HG03571 (cell line): Measurements from ENCODE around the gene SYVN1.
"Not testable (repeated sequence)": the region's sequence is repeated elsewhere in the genome, so short reads cannot be mapped to it uniquely, and the experiment has no call there.

Source experiments
- ATAC-seq: cut with Tn5 transposase; IDR thresholded peaks from one replicate; pipeline ENCODE4 v1.9.1; 2021; ENCODE audit not compliant: unreplicated experiment

The SYVN1 gene

DNA sequence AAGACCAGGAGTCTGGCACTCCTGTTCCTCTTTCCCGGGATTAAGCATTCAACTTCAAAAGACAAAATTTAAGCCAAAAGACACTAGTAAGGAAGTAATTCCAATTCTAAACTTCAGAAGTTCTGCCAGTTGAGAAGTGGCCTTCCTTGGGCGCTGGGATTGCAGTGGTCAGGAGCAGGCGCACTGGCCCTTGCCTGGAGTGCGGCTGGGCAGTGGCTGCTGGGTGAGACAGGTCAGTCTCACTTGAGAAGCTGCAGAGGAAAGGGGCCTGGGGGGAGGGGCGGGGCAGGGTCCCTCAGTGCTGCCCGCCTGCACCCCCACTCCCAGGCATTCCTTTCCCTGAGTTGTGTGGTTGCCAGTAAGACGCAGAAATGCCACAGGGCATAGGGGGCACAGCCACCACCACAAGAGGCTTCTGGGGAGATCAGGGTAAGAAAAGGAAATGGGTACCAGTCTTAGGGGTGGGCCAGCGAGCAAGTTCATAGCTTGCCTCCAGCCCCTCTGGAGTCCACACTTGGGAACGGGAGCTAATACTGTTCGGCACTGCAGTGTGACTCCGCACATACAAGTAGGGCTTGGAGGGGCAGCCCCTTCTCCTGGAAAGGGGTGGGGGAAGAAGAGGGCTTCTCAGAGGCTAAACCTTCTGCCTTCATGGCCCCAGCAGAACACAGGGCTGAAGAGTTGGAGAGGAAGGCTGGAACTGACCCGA lies 6.7 kb downstream of the SYVN1 start:
- ATAC-seq = no peak

DNA sequence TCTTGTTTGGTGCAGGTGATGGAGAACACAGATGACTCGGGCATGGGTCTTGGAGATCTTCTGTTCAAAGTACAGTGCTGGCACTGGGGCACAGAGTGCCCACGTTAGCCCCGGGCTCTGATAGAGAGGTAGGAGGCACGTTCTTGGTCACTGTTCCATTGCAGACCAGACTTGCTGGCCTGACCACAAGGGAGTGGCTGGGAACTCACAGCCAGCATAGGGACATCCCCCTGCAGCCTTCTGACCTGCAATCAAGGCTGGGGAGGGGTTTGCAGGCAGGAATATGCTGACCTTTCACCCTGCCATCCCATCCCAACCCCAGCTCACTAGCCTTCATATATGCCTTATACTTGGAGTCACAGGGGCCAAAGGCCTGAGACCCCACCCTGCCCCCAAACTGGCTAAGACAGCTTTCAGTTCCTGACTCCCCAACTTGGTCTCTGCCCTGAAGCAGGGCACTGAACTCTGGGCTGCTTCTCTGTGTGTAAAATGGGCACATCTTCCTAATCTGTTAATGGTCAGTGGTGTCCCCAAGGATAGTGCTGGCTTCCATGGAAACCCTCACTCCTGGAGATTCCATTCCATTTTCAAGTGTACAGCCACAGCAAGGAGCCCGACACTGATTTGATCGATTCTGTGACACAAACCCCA lies 7.6 kb downstream of the SYVN1 start:
- no peak for ATAC-seq

DNA sequence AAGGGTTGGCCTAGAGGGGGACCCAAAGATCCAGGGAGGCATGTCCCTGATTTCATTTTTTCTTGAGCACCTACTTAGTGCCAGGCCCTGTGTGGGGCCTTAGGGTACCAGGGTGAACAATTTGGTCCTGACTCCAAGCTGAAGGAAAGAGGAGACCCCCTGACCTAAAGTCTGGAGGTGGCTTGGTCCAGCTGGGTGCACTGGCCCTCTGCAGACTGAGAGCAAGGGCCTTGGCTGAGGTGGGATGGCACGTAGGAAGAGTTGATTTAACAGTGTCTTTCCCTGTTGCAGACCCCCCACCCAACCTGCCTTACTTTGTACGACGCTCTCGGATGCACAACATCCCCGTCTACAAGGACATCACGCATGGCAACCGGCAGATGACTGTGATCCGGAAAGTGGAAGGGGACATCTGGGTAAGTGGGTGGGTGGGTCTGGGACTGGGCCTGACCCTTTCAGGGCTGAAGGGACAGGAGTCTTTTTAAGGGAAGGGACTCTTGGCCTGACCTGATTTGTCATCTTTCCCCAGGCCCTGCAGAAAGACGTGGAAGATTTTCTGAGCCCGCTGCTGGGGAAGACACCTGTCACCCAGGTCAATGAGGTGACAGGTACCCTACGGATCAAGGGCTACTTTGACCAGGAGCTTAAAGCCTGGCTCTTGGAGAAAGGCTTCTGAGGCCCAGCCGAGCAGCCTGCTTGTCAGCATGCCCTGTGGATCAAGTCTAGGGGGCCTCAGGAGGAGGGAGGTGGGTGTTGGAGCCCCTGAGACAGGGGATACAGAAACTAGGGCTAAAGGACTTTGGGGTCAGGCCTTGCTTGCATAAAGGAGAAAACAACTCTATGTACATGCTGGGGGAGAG lies 8.9 kb downstream of the SYVN1 start:
- no peak for ATAC-seq

DNA sequence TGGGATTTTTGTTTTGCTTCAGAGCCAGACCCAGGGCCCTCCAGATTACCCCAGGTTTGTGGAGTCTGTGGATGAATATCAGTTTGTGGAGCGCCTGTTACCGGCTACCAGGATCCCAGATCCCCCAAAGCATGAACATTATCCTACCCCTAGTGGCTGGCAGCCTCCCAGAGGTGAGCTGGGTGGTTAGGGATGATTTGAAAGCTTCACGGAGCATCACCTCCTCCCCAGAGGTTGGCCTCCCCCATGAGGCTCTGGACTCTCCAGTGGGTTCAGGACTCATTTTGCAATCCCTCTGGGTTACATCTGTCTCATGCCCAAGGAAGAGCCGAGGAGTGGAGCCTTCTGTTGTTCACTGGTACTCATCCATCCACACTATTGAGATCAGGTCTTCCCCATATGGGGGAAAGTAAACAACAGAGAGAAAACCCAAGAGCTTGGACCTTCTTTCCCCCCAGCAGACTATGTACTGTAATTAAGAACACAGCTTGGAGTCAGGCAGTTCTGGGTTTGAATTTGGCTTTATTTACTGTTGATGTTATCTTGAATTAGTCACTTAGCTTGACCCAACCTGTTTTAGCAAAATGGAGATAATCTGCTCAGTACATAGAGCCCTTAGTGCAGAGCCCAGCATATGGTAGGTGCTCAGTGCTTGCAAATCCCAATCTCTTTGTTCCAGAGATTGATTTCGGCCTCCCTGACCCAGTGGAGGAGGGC lies 9.7 kb downstream of the SYVN1 start:
- no peak for ATAC-seq

DNA sequence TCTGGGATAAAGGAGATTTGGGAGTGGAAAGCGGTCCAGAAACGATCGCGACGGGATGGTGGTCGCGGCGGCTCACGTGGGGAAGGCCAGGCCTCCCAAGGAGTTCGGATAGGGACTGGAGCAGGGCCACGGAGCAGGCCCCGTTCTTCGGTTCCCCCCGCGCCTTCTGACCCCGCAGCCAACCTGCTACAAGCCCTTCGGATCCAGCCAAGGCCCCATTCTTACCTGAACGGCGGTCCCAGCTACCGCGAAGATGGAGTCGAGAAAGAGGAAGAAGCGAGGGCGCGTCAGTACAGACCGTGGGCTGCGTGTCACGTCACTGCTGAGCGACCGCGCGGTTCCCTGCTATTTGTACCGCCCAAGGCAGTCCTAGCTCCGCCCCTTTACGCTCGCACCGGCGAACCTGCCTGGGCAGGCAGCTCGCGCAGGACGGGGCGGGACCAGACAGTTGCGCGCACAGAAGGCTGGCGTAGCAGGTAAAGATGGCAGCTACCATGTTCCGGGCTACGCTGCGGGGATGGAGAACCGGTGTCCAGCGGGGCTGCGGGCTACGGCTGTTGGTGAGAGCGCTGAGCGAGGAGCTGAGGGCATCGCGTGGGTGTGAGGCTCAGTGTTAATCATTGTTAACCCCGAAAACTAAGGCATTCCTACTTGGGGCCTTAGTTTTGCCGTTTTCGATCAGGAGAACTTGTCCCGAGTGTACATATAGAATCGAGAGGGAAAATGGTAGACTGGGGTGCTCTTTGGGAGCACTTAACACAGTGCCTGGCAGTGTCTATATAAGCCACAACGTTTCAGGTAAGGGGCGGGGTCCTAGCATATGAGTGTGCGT lies 12.2 kb downstream of the SYVN1 start, which contains the start of the genes FAU and MRPL49:
Gene FAU (minus strand): TSS at position 270 of the 832 bp plus-strand sequence. CDS start 321 bp downstream, outside the sequence.
Gene MRPL49 (plus strand): TSS at position 457 of the 832 bp plus-strand sequence. CDS start 26 bp downstream, at position 483.
- peak; percentile 49 for ATAC-seq

DNA sequence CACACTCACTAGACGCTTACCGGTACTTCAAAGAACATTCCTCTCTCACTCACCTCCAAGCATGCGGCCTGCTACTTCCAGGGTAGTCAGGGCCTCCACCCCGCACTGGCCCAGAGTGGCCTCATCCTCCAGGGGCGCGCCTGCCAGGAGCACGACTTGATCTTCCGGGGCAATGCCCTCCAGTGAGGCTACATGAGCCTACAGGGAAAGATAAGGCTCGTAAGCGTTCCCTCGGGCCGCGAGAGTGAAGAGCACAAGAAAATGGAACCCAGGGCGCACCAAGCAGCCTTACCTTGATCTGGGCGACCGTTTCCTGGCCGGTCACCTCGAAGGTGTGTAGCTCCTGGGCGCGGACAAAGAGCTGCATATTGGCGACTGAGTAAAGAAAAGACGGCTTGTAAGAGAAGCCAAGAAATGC lies 12.9 kb downstream of the SYVN1 start:
- ATAC-seq = no peak

DNA sequence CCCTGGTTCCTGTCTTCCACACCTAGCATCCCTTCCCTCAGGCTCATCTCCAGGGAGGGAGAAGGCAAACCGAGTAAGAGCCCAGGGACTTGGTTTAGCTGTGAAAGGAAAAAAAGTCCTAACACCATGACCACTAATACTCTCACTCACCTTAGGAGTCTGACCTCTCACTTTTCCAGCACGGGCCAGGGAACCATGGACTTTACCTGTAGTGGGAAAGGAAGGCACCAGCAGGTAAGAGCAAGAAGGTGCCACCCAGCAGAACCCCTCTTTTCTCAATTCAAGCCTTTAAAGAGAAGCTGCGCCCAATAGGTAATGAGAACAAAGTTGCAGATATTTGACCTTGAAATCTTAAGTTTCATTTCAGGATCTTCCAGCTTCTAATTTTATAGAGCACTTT lies 13.5 kb downstream of the SYVN1 start:
- no peak for ATAC-seq

DNA sequence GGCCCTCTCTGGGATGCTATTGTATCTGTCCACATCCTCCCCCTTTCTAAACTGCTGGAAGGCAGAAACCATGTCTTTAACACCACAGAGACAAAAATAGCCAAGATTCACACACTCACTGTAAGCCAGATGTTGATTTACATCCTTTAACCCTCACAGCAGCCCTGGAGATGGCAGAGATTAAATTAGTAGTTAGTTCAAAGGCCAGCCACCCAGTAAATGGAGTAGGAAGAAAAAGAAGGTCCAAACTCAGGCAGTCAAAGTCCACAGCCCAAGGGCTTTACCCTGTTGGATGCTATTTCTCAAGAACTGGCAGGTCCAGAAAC lies 14.7 kb downstream of the SYVN1 start:
- no peak for ATAC-seq

DNA sequence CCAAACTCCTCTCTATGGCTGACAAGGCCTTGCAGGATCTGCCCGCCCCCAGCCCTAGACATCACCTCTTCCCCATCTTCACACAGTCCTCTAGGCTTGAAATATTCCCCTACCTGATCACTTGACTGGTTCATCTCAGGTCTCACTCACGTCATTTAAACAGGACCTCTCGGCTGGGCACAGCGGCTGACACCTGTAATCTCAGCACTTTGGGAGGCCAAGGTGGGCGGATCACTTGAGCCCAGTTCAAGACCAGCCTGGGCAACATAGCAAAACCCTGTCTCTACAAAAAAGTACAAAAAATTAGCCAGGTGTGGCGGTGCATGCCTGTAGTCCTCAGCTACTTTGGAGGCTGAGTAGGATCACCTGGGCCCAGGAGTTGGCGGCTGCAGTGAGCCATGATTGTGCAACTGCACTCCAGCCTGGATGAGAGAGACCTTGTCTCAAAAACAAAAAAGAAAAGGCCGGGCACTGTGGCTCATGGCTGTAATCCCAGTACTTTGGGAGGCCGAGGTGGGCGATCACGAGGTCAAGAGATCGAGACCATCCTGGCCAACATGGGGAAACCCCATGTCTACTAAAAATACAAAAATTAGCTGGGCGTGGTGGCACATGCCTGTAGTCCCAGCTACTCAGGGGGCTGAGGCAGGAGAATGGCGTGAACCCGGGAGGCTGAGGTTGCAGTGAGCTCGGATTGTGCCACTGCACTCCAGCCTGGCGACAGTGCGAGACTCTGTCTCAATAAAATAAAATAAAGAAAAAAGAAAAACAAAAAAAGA lies 15.2 kb downstream of the SYVN1 start:
- not testable (repeated sequence) for ATAC-seq

DNA sequence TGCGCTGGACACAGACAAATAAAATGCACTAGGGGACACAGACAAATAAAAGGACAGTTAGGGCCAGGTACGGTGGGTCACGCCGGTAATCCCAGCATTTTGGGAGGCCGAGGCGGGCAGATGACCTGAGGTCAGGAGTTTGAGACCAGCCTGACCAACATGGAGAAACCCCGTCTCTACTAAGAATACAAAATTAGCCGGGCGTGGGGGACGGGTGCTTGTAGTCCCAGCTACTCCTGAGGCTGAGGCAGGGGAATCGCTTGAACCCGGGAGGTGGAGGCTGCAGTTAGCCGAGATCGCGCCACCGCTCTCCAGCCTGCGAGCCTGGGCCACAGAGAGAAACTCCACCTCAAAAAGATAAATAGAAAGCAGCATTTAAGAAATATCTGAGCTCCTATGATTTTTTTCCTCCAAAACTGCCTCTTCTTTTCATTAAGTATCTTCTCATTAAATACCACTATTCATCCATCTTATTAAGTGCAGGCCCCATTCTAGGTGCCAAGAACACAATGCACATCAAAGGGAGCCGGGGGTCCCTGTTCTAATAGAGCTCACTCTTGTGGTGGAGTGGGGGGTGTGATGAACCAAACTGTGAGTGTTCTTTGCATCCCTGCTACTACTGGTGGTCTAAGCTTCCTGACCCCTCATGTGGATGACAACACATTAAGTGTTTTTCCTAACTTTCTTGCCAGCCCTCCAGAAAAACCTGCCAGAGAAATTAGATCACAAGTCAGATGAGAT lies 16.1 kb downstream of the SYVN1 start:
- no peak for ATAC-seq

DNA sequence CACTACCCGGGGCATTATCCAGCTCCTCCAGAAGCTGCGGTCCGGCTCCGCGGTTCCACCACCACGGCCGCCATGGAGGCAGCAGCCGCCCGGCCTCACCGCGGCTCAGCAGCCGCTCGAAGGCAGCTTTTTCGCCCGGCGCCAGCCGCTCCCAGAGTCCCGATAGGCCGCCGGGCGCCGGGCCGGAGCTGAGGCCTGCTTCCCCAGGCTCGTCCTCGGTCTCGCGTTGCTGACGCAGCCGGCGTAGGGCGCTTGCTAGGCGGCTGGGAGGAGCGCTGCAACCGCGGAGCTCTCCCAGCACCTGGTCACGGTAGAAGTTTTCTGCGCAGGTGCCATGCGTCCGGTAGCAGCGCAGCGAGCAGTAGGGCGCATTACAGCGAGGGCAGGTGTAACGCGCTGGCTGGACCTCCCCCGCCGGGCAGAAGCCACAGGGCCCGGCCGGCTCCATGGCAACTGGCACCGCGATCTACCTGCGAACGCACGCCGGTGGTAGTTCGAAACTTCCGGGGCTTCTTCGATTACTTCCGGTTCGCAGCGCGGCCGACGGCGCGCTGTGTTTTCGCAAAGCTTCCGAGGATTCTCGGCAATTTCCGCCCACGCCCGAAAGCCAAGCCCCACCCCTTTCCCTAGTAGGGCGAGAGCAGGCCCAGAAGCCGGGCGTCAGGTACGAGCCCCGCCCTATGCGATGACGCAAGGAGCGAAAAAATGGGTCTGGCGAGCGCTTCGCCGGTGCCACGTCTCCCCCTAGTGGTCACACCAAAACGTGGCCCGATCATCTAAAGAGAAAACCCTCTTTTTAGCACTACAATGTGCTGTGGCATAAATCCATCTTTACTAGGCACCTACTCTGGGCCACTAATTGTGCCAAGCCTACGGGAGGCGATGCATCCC lies 16.9 kb downstream of the SYVN1 start, which contains the start of gene ZNHIT2:
Gene ZNHIT2 (minus strand): TSS at position 496 of the 891 bp plus-strand sequence. CDS start 48 bp downstream, at position 448.
- peak; percentile 55 for ATAC-seq

DNA sequence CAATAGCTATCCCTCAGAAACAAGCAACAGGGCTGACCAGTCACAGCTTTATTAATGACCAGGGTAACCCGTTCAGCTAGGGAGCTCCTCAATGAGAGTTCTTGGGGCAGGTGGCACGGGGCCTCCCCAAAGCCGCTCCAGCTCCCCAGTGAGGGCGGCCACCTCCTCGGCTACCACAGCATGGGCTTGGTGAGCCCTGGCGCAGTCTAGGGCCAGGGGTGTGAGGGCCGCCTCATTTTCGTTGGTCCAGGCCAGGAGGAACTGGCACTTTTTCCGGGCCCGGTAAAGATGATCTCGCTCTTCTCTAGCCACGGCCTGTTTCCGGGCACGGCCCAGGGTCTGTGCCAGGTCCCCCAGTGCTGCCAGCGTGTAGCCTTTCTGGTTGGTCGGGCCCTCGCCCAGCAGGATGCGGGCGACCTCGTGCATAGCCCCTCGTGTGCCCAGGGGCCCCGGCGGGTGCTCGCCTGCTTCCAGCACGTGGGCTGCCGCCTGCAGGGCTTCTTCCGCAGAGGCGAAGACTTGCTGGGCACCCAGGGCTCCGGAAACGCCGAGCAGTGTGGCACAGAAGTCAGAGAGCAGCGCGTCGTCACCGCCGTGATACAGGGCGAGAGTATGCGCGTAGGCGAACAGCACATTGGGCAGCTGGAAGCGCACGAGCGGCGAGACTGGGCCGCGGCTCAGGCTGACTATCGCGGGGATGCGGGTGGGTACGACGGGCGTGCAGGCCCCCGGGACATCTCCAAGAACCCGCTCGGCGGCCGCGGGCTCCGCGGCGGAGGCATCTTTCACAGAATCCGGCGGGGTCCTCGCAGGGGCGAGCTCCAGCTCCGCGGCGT lies 17.7 kb downstream of the SYVN1 start:
- no peak for ATAC-seq

DNA sequence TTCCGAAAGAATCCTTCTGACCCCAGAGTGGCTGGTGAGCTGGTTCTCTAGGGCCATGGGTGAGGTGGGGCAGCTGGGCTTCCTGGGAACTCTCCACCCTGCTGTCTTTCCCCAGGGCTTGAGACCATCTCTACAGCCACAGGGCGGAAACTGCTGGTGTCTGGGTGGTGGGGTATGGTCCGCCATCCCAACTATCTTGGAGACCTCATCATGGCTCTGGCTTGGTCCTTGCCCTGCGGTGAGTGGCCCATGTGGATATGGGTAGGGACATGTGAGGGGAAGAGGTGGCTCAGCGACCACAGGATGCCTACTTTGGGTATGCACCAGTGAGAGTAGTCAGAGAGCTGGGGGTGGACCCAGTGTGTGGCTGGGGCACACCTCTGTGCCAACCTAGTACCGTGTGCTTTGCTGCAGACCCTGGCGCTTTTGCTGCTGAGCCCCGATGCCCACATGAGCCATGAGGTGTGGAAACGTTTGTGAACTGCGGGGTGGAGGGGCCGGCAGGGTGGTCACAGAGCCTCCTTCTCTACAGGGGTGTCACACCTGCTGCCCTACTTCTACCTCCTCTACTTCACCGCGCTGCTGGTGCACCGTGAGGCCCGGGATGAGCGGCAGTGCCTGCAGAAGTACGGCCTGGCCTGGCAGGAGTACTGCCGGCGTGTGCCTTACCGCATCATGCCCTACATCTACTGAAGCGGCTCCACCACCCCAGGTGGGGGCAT lies 18.8 kb downstream of the SYVN1 start:
- no peak for ATAC-seq

DNA sequence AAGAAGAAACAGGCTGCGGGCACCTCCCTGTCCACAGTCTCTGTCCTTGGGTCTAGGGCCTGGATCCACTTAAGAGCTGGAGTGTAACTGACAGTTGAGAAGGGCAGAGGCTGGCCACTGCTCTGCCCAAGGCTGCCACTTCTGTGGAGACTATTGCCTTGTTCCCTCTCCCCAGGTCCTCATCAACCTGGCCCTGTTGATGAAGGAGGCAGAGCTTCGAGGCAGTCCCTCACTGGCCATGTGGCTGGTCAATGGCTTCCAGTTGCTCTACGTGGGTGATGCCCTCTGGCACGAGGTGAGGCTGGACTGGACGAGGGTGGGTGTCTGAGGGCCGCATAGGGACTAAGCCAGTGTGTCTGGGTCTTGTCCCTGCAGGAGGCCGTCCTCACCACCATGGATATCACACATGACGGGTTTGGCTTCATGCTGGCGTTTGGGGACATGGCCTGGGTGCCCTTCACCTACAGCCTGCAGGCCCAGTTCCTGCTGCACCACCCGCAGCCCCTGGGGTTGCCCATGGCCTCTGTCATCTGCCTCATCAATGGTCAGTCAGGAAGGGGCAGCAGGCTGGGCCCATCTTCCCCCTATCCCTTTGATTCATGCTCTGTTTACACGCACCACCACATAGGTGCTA lies 19.7 kb downstream of the SYVN1 start:
- no peak for ATAC-seq

DNA sequence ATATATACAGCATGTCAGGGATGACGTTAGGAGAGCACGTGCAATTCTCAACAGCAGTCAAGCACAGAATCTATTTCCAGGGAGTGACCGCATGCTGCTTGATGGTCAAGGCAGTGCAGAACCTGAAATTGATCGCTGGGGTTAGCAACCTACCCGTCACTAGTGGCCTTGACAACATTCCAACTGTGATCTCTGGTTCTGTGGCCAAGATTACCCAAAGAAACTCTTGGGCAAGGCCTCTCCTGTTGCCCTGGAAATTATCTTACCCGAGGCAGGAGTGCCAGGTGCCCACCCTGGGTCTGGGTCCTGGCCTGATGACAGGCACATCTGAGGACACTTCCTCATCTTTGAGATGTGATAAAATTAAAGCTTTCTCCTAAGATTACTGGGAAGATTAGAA lies 20.5 kb downstream of the SYVN1 start:
- no peak for ATAC-seq

DNA sequence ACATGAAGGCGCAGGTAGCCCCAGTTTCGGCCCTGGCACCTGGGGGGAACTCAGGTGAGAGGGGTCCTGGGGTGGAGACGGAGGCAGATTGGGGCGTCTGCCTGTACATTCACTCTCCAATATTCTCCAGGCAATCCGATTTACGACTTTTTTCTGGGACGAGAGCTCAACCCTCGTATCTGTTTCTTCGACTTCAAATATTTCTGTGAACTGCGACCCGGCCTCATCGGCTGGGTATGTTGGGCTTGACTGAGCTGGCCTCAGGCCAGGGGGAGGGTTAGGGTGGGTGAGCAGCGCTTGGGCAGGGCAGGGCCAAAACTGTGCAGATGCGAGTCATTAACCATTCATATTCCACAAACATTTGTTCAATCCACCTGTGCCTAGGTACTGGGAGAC lies 21.0 kb downstream of the SYVN1 start:
- ATAC-seq = no peak
